HTR-8/SVneo (cell line): ENCODE results near the gene FPGS.

Source experiments
- DNase-seq: peaks from one replicate; pipeline ENCODE4 v3.0.0; 2011; ENCODE audit warnings: low spot score, mixed read lengths; ENCODE audit not compliant: insufficient read length
- FAIRE-seq: peaks from 2 replicates; lab custom pipeline; 2011; peaks lifted over from hg19 to GRCh38; lab: Jason Lieb, UNC

Gene FPGS

GRCh38 chr9:127809540-127810377, 7.1 kb downstream of the FPGS start:
- no peak for DNase-seq

GRCh38 chr9:127810378-127811187, 7.9 kb downstream of the FPGS start:
- FAIRE-seq (no peak), DNase-seq (no peak)

More at GRCh38 chr9:127809540-127810377, 7.1 kb downstream of the FPGS start:
- no peak for FAIRE-seq

- FAIRE-seq (no peak), DNase-seq (no peak)
Measured at GRCh38 chr9:127812011-127812410, 9.3 kb downstream of the FPGS start.

GRCh38 chr9:127812936-127813675, 10.4 kb downstream of the FPGS start:
- FAIRE-seq: no peak
- no peak for DNase-seq

GRCh38 chr9:127813686-127814226, 11.1 kb downstream of the FPGS start:
- FAIRE-seq (no peak), DNase-seq (no peak)

- DNase-seq (no peak), FAIRE-seq (no peak)
Measured at GRCh38 chr9:127814619-127815511, 12.2 kb downstream of the FPGS start.

GRCh38 chr9:127815512-127816361, 13.1 kb downstream of the FPGS start:
- DNase-seq (no peak), FAIRE-seq (no peak)

GRCh38 chr9:127816362-127816725, 13.7 kb downstream of the FPGS start:
- FAIRE-seq: no peak

GRCh38 chr9:127816728-127817127, 14.0 kb downstream of the FPGS start:
- FAIRE-seq (no peak), DNase-seq (no peak)

More at GRCh38 chr9:127816362-127816725, 13.7 kb downstream of the FPGS start:
- no peak for DNase-seq

- FAIRE-seq: no peak
- no peak for DNase-seq
Measured at GRCh38 chr9:127817881-127818434, 15.3 kb downstream of the FPGS start.

- no peak for DNase-seq
- no peak for FAIRE-seq
Measured at GRCh38 chr9:127818574-127818973, 15.9 kb downstream of the FPGS start.

- DNase-seq (no peak), FAIRE-seq (no peak)
Measured at GRCh38 chr9:127822108-127822507, 19.4 kb downstream of the FPGS start.

GRCh38 chr9:127825319-127826051, 22.8 kb downstream of the FPGS start:
- DNase-seq: no peak
- FAIRE-seq: no peak

GRCh38 chr9:127826253-127826913, 23.7 kb downstream of the FPGS start:
- no peak for FAIRE-seq
- DNase-seq: no peak

- DNase-seq (no peak), FAIRE-seq (no peak)
Measured at GRCh38 chr9:127828262-127829031, 25.8 kb downstream of the FPGS start.

- no peak for FAIRE-seq
Measured at GRCh38 chr9:127829205-127829906, 26.7 kb downstream of the FPGS start.

More at GRCh38 chr9:127829205-127829906, 26.7 kb downstream of the FPGS start:
- DNase-seq: no peak
